Measurements from ENCODE around the gene TTC7B. TPM values are rescaled to one million over a fixed set of nuclear protein-coding genes. Genes with fewer than 3 reads are reported as not detected.

Gene TTC7B
- total RNA-seq, 1 donor = 24.9 TPM

DNA sequence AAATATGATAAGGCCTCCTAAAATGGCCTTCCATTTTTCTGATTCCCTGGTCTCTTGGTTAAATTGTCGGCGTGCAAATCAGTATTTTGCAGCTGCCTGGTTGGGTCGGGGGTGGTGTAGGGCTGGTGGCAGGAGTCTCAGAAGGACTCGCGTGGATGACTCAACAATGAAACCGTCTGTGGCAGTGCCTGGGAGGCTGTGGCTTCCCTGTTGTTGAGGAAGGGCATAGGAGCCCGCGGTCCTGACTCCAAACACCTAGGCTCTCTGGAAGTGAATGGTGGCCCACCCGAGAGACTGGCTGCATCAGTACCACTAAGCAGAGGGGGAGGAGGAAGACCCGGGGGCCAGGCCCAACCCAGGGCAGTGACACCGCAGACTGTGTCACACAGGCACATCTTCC lies 207.9 kb downstream of the TTC7B start:
- no peak overlapping the region for H3K4me3 ChIP-seq (ENCODE audit: low read depth, low read length)
- DNase-seq (ENCODE audit: low read depth) = no peak
- TF ChIP-seq, protein P1, sequence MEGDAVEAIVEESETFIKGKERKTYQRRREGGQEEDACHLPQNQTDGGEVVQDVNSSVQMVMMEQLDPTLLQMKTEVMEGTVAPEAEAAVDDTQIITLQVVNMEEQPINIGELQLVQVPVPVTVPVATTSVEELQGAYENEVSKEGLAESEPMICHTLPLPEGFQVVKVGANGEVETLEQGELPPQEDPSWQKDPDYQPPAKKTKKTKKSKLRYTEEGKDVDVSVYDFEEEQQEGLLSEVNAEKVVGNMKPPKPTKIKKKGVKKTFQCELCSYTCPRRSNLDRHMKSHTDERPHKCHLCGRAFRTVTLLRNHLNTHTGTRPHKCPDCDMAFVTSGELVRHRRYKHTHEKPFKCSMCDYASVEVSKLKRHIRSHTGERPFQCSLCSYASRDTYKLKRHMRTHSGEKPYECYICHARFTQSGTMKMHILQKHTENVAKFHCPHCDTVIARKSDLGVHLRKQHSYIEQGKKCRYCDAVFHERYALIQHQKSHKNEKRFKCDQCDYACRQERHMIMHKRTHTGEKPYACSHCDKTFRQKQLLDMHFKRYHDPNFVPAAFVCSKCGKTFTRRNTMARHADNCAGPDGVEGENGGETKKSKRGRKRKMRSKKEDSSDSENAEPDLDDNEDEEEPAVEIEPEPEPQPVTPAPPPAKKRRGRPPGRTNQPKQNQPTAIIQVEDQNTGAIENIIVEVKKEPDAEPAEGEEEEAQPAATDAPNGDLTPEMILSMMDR (IDR thresholded peaks at IDR 0.05; ENCODE audit: insufficient read depth, low read length) = no peak

DNA sequence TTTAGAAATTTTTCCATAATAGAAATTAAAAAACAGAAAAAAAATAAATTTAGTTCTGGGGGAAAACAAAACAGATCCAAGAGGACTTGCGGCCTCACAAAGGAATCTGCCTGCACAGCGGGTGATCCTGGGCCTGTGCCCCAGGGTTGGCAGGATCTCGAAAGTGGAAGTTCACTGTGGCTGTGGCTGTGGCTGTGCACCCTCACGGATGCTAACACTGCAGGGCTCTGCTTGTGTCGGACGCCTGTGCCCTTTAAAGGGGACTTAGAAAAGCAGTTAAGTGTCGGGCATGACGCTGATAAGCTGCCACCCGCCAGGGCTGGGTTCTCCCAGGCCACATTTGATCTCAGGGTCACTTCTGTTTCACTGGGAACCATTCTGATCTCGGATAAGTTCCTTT lies 209.1 kb downstream of the TTC7B start:
- TF ChIP-seq, protein P1 (IDR thresholded peaks at IDR 0.05; ENCODE audit: insufficient read depth, low read length) = no peak
- no peak for DNase-seq (ENCODE audit: low read depth)
- no peak overlapping the region for H3K4me3 ChIP-seq (ENCODE audit: low read depth, low read length)

DNA sequence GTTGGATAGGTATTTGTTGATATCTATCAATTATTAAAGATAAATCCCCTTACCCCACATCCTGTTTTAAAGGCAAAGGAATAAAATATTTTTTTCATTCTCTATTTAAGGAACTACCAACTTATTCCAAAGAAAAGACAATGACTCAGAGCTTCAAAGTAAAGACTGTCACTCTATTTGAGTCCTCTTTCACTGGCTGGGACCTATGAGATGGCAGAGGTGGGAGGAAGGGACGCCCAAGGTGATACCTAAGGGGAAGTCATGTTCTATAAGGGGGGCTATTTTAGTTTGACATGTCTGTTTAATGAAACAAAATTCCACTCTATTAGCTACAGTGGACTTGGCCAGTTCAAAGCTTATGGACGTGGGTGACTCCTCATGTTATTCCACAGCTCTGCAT lies 209.8 kb downstream of the TTC7B start:
- TF ChIP-seq, protein P1 (IDR thresholded peaks at IDR 0.05; ENCODE audit: insufficient read depth, low read length) = no peak
- no peak overlapping the region for H3K4me3 ChIP-seq (ENCODE audit: low read depth, low read length)
- DNase-seq (ENCODE audit: low read depth) = no peak

DNA sequence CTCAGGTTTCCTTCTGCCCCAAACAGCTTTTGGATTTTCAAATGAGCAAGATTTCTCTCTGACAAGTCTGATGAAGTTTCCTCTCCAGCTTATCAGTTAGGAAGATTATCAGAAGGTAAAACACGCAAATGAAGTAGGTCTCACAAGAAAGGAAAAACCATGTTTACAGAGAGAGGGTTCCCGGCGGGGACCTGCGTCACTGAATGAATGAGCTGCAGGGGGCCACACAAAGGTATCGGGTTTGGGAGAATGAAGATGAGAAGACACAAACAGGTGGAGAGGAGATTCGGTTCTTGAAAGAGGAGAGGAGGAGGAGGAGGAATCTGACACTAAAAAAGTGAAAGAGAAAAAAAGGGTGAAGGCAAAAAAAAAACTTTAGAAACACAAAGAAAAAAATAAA lies 210.8 kb downstream of the TTC7B start:
- no peak for DNase-seq (ENCODE audit: low read depth)
- TF ChIP-seq, protein P1 (IDR thresholded peaks at IDR 0.05; ENCODE audit: insufficient read depth, low read length) = no peak

DNA sequence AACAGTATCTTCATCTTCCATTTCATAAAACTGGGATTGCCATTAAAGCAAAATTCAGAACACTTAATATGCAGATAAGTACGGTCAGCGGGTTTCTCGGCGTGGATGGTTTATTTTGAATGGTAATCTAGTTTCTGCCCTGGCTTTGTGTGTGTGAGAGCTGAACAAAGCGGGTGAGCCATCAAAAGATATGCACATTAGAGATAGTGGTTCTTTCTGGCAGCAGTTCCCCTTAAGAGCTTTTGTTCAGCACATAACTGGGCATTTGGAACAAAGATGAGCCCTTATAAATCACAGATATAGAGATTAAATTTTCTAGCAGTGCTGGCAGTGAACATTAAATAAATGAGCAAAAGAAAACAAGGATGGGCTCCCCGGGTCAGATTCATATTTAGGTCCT lies 211.9 kb downstream of the TTC7B start:
- DNase-seq (ENCODE audit: low read depth) = peak; percentile 48
- no peak overlapping the region for H3K4me3 ChIP-seq (ENCODE audit: low read depth, low read length)
- TF ChIP-seq, protein P1 (IDR thresholded peaks at IDR 0.05; ENCODE audit: insufficient read depth, low read length) = no peak

More for the DNA sequence above, 210.8 kb downstream of the TTC7B start:
- H3K4me3 ChIP-seq (ENCODE audit: low read depth, low read length) = no peak overlapping the region

DNA sequence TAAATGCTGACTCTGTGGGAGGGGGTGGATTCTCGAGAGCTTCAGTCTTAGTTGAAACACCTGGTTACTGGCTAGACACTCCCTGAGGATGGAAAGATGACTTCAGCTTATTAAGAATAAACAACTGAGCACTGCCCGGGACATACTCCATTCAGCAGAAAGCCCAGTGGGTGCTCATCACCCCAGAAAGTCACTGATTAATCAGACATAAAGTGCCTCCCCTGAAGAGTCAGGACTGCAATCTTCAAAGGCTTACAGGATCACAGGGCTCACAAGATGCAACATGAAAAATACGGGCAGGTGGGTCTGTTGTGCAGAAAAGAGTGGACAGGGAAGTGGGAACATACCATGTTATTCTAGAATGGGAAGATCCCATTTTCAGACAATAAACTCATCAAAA lies 212.4 kb downstream of the TTC7B start:
- DNase-seq (ENCODE audit: low read depth) = no peak

DNA sequence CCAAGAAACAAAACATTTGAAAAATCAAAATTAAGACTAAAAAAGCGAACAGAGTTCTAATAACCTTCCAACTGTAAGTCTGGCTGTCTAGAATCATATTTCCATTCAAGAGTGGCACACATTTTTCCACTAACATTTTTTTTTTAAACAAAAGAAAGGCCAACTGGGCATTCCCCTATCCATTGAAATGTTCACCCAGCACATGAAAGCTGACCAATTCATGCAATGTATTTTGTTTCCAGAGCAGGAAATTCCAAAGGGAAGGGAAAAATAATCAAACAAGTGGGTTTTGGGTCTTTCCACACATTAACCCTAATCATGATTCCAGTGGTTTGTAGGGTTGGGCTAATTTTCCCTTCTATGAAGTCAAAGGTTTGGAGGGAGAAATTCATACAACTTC lies 212.9 kb downstream of the TTC7B start:
- no peak for DNase-seq (ENCODE audit: low read depth)
- TF ChIP-seq, protein P1 (IDR thresholded peaks at IDR 0.05; ENCODE audit: insufficient read depth, low read length) = no peak
- H3K4me3 ChIP-seq (ENCODE audit: low read depth, low read length) = no peak overlapping the region

More for the DNA sequence above, 212.4 kb downstream of the TTC7B start:
- no peak overlapping the region for H3K4me3 ChIP-seq (ENCODE audit: low read depth, low read length)
- TF ChIP-seq, protein P1 (IDR thresholded peaks at IDR 0.05; ENCODE audit: insufficient read depth, low read length) = no peak
